ENCODE measurements around the gene MAGIX. TPM values are rescaled to one million over a fixed set of nuclear protein-coding genes. Genes with fewer than 3 reads are reported as not detected.

MAGIX gene
- polyA plus RNA-seq, 1 of the 3 experiments (the other 2 are of a cell fraction) = 1.1 TPM

GRCh38 chrX:49186125-49187027 is 23.8 kb downstream of the MAGIX start, which contains the start of gene PRICKLE3:
TSS of gene PRICKLE3 (minus strand) at chrX:49186373. CDS start at chrX:49186297, 76 bp downstream.
- no peaks in the 10 kb centered on the region for H3F3A ChIP-seq (replicated peaks; ENCODE audit: insufficient read depth)
- DNase-seq = no peak
- ChIA-PET POLR2A (no interaction called here), CTCF (no interaction called here)
- H3K9me2 ChIP-seq = no peaks in the 10 kb centered on the region
- no peak within 1 kb of the TSS for H3K27ac ChIP-seq (ENCODE audit: low read depth in 2 of 2, low read length in 1 of 2)
- H3K79me2 ChIP-seq (ENCODE audit: insufficient read depth) = no peaks in the 10 kb centered on the region
- H3K4me2 ChIP-seq = no peak within 1 kb of the TSS
- no peaks in the 10 kb centered on the region for H3K36me3 ChIP-seq (replicated peaks in 1 of 2; ENCODE audit: control insufficient read depth in 1 of 2, insufficient read depth in 2 of 2, low read length in 1 of 2)
- H3K27me3 ChIP-seq (ENCODE audit: insufficient read depth) = peaks cover 5% of the 10 kb centered on the region; the same call in 1 of the 2 replicates
- no peak within 1 kb of the TSS for H2AFZ ChIP-seq (ENCODE audit: low read depth)
- H3K4me1 ChIP-seq (ENCODE audit: control insufficient read depth in 1 of 2, insufficient read depth in 2 of 2, low read depth in 1 of 2, low read length in 1 of 2) = no peaks in the 10 kb centered on the region; a peak in 1 of 4 replicates
- 72% methylated on average over 40 of the region's 62 CpGs for WGBS (ENCODE audit: low lambda C conversion rate)
- H4K20me1 ChIP-seq (ENCODE audit: insufficient read depth) = no peaks in the 10 kb centered on the region
- H3K9ac ChIP-seq = no peak within 1 kb of the TSS
- no peak for TF ChIP-seq TEAD4 (IDR thresholded peaks at IDR 0.05; ENCODE audit: borderline replicate concordance, insufficient read depth)
- no peak for TF ChIP-seq JUND (IDR thresholded peaks at IDR 0.05)
- no peak for TF ChIP-seq SIN3A (IDR thresholded peaks at IDR 0.05; ENCODE audit: borderline replicate concordance, low read depth, low read length)
- no peak for TF ChIP-seq NRF1 (IDR thresholded peaks at IDR 0.05; ENCODE audit: low read depth, low read length)
- TF ChIP-seq, protein P1, sequence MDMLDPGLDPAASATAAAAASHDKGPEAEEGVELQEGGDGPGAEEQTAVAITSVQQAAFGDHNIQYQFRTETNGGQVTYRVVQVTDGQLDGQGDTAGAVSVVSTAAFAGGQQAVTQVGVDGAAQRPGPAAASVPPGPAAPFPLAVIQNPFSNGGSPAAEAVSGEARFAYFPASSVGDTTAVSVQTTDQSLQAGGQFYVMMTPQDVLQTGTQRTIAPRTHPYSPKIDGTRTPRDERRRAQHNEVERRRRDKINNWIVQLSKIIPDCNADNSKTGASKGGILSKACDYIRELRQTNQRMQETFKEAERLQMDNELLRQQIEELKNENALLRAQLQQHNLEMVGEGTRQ (IDR thresholded peaks at IDR 0.05; ENCODE audit: borderline replicate concordance, low read depth, low read length) = no peak
- no peak for TF ChIP-seq POLR2AphosphoS5 (IDR thresholded peaks at IDR 0.05; ENCODE audit: low read depth, low read length)
- no peak for TF ChIP-seq GABPA (IDR thresholded peaks at IDR 0.05; ENCODE audit: low read depth)
- no peak for TF ChIP-seq FOXJ3 (CRISPR knock-in tag; IDR thresholded peaks at IDR 0.05)
- H3K9me3 ChIP-seq = no peaks in the 10 kb centered on the region
- H3K4me3 ChIP-seq (ENCODE audit: low read depth in 2 of 2, low read length in 1 of 2) = no peak within 1 kb of the TSS

DNA sequence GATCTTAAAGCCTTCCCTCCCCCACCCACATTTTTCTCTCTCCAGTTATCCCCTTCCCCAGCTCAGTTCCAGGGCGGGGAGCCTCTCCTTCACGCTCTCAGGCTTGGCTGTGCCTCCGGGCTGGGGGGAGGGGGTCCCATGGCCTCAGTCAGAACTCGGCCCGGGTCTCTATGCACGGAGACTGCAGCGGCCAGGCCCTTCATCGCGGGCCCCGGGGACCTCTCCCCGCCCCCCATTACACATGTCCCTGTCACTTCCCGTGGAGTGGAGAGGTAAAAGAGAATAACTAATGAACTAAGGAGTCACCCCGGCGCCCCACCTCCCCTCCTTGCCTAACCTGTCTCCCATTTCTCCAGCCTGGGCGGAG is 24.5 kb downstream of the MAGIX start:
- Histone ChIP-seq H2AFZ (ENCODE audit: low read depth) (no peak overlapping the region), H3F3A (replicated peaks; ENCODE audit: insufficient read depth) (no peaks in the 10 kb centered on the region), H3K4me3 (ENCODE audit: low read depth in 2 of 2, low read length in 1 of 2) (no peak overlapping the region), H3K9me2 (no peaks in the 10 kb centered on the region), H3K9ac (no peak overlapping the region), H3K4me2 (no peak overlapping the region), H3K36me3 (replicated peaks in 1 of 2; ENCODE audit: control insufficient read depth in 1 of 2, insufficient read depth in 2 of 2, low read length in 1 of 2) (no peaks in the 10 kb centered on the region), H3K79me2 (ENCODE audit: insufficient read depth) (no peaks in the 10 kb centered on the region), H3K4me1 (ENCODE audit: control insufficient read depth in 1 of 2, insufficient read depth in 2 of 2, low read depth in 1 of 2, low read length in 1 of 2) (no peaks in the 10 kb centered on the region; a peak in 1 of 4 replicates), H3K27ac (ENCODE audit: low read depth in 2 of 2, low read length in 1 of 2) (no peak overlapping the region), H3K27me3 (ENCODE audit: insufficient read depth) (peaks cover 5% of the 10 kb centered on the region; the same call in 1 of the 2 replicates), H3K9me3 (no peaks in the 10 kb centered on the region), H4K20me1 (ENCODE audit: insufficient read depth) (no peaks in the 10 kb centered on the region)
- CTCF ChIA-PET = no interaction called here
- DNase-seq = no peak
- POLR2A ChIA-PET = no interaction called here
- WGBS (ENCODE audit: low lambda C conversion rate) = 58% methylated on average over 13 of the region's 15 CpGs
- TF ChIP-seq MEF2A (IDR thresholded peaks at IDR 0.05; ENCODE audit: borderline replicate concordance, low read depth) (no peak), JUND (IDR thresholded peaks at IDR 0.05) (no peak)
- TF ChIP-seq, protein P1 (IDR thresholded peaks at IDR 0.05; ENCODE audit: borderline replicate concordance, low read depth, low read length) = no peak

Data from SK-N-SH (cell line).